Hepatocyte (in vitro differentiated cells): ENCODE results near the gene HOXC4. TPM values are rescaled to one million over a fixed set of nuclear protein-coding genes. Genes with fewer than 3 reads are reported as not detected.
"Not testable (repeated sequence)": the region's sequence is repeated elsewhere in the genome, so short reads cannot be mapped to it uniquely, and the experiment has no call there.

Experiments
- DNase-seq: peaks from one replicate; pipeline ENCODE4 v3.0.0-alpha.2; 2016; ENCODE audit warnings: low spot score
- H2AFZ ChIP-seq: fragments of 200-600 bp; sonication (generic); 2 replicates; pipeline ENCODE4 v1.6.0; 2016; ENCODE audit warnings: antibody characterized with exemption, mild to moderate bottlenecking
- H3K27ac ChIP-seq: fragments of 200-600 bp; sonication (generic); 2 replicates; pipeline ENCODE4 v1.5.1; 2016; ENCODE audit warnings: mild to moderate bottlenecking
- H3K27me3 ChIP-seq: fragments of 200-600 bp; sonication (generic); 2 replicates; pipeline ENCODE4 v1.6.1; 2016
- H3K36me3 ChIP-seq: fragments of 200-600 bp; sonication (generic); replicated peaks from 2 replicates; pipeline ENCODE4 v1.5.1; 2016; ENCODE audit warnings: low read depth; ENCODE audit not compliant: insufficient read depth
- H3K4me1 ChIP-seq: fragments of 200-600 bp; sonication (generic); 2 replicates; pipeline ENCODE4 v1.5.1; 2016; ENCODE audit warnings: mild to moderate bottlenecking, moderate library complexity; ENCODE audit not compliant: insufficient read depth
- H3K4me2 ChIP-seq: fragments of 200-600 bp; sonication (generic); 2 replicates; pipeline ENCODE4 v1.6.0; 2016
- H3K4me3 ChIP-seq: fragments of 200-600 bp; sonication (generic); 2 replicates; pipeline ENCODE4 v1.5.1; 2016; ENCODE audit warnings: mild to moderate bottlenecking
- H3K79me2 ChIP-seq: fragments of 200-600 bp; sonication (generic); 2 replicates; pipeline ENCODE4 v1.6.0; 2017; ENCODE audit warnings: mild to moderate bottlenecking
- H3K9me2 ChIP-seq: fragments of 200-600 bp; sonication (generic); replicated peaks from 2 replicates; pipeline ENCODE4 v1.6.0; 2017; ENCODE audit warnings: mild to moderate bottlenecking; ENCODE audit not compliant: insufficient read depth
- H3K9me3 ChIP-seq: fragments of 200-600 bp; sonication (generic); 2 replicates; pipeline ENCODE4 v1.5.1; 2016; ENCODE audit warnings: low read depth, mild to moderate bottlenecking
- H4K20me1 ChIP-seq: fragments of 200-600 bp; sonication (generic); 2 replicates; pipeline ENCODE4 v1.6.0; 2016; ENCODE audit warnings: mild to moderate bottlenecking; ENCODE audit not compliant: insufficient read depth, poor library complexity, severe bottlenecking
- CTCF ChIP-seq: fragments of 200-600 bp; sonication (generic); IDR thresholded peaks from 2 replicates; pipeline ENCODE4 v1.5.1; 2016; ENCODE audit warnings: antibody characterized with exemption, mild to moderate bottlenecking; ENCODE audit not compliant: poor library complexity
- EZH2 ChIP-seq: fragments of 200-600 bp; sonication (generic); IDR thresholded peaks from 2 replicates; pipeline ENCODE4 v1.6.1; 2016; ENCODE audit warnings: antibody characterized with exemption, mild to moderate bottlenecking, borderline replicate concordance
- EZH2phosphoT487 ChIP-seq: fragments of 200-600 bp; sonication (generic); IDR thresholded peaks from one replicate; pipeline ENCODE4 v1.6.1; 2018; ENCODE audit warnings: antibody characterized with exemption, mild to moderate bottlenecking, low read depth, moderate library complexity; ENCODE audit not compliant: unreplicated experiment, severe bottlenecking
- WGBS: methylation state at CpG from one replicate; pipeline ENCODE4 v1.1.6; 2016; ENCODE audit warnings: low lambda C conversion rate; ENCODE audit errors: missing lambda C conversion rate; 5-methylcytosine and 5-hydroxymethylcytosine counted together
- polyA plus RNA-seq: library from polyadenylated mRNA; unstranded; fragments of >200 nt; fragmentation: Nextera tagmentation; extraction: Ambion mirVana; gene quantifications from 2 replicates; pipeline ENCODE4 v1.2.1, GENCODE V29; 2016
- total RNA-seq: library from RNA; depleted of rRNA; stranded (reverse); fragments of >200 nt; gene quantifications from 2 replicates; pipeline ENCODE4 v1.2.3, GENCODE V29; 2014

Gene HOXC4
- total and polyA plus RNA-seq, 2 experiments from 2014 or later, result 2.1 to 4.4 TPM

GRCh38 chr12:54040648-54041047 lies 13.0 kb upstream of the HOXC4 start:
- no peaks in the 10 kb centered on the region for H3K79me2 ChIP-seq
- WGBS, result 63% methylated on average over 3 of the region's 3 CpGs
- no peak overlapping the region for H3K4me2 ChIP-seq
- H3K9me3 ChIP-seq, result no peaks in the 10 kb centered on the region
- H3K27ac ChIP-seq, result no peak overlapping the region
- H3K9me2 ChIP-seq, result no peaks in the 10 kb centered on the region
- H4K20me1 ChIP-seq, result no peaks in the 10 kb centered on the region
- no peak for TF ChIP-seq EZH2
- TF ChIP-seq EZH2phosphoT487, result no peak
- no peak for TF ChIP-seq CTCF
- DNase-seq, result no peak
- peaks cover 81% of the 10 kb centered on the region for H3K27me3 ChIP-seq
- peaks cover 8% of the 10 kb centered on the region for H3K4me1 ChIP-seq
- H3K36me3 ChIP-seq, result no peaks in the 10 kb centered on the region
- H2AFZ ChIP-seq, result no peak overlapping the region
- no peak overlapping the region for H3K4me3 ChIP-seq

DNA sequence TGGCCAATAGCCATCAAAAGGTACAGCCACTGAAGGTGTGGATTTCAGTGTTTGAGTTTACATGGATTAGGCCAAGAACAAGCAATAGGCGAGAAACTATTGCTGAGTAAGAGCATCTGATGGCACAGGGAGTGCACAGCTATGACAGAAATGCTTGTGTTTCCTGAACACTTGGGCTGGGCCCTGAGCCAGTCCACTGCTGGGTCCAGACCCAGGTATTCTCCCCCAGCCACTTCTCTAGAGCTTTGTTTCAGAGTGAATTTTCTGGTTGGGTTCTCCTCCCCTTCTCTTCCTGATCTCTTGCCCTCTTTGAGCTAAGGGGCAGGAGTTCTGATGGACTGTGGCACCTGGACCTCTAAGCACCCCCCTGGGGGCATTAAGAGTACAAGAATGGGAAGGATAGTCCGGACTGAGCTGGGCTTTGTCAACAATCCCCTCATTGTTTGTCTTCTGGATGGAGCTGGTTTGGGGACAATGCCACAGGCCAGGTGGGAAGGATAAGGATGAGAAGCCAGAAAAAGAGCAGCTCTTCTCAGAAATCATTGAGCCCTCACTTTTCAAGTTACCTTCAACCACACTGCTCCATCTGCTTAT lies 12.4 kb upstream of the HOXC4 start:
- Histone ChIP-seq H3K4me2 (no peak overlapping the region), H3K4me3 (no peak overlapping the region), H3K9me2 (no peaks in the 10 kb centered on the region), H3K4me1 (peaks cover 8% of the 10 kb centered on the region), H3K9me3 (no peaks in the 10 kb centered on the region), H3K79me2 (no peaks in the 10 kb centered on the region), H3K27me3 (peaks cover 81% of the 10 kb centered on the region), H3K27ac (no peak overlapping the region), H2AFZ (no peak overlapping the region), H4K20me1 (no peaks in the 10 kb centered on the region), H3K36me3 (no peaks in the 10 kb centered on the region)
- DNase-seq, result no peak
- no peak for TF ChIP-seq CTCF
- no peak for TF ChIP-seq EZH2phosphoT487
- no peak for TF ChIP-seq EZH2
- WGBS, result 63% methylated on average over 2 of the region's 2 CpGs

DNA sequence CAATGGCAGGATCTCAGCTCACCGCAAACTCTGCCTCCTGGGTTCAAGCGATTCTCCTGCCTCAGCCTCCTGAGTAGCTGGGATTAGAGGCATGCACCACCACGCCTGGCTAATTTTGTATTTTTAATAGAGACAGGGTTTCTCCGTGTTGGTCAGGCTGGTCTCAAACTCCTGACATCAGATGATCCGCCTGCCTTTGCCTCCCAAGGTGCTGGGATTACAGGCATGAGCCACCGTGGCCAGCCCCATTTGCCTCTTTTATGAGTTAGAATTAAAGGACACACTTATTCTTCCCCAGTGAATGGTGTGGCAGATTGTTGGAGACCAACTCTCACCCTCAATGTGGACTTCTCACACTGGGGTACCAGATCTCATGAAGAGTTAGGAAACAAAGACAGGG lies 11.6 kb upstream of the HOXC4 start:
- not testable (repeated sequence) for H4K20me1 ChIP-seq

GRCh38 chr12:54042970-54043853 lies 10.4 kb upstream of the HOXC4 start:
- no peaks in the 10 kb centered on the region for H4K20me1 ChIP-seq
- H3K4me3 ChIP-seq, result no peak overlapping the region
- no peak overlapping the region for H3K27ac ChIP-seq
- 37% methylated on average over 6 of the region's 6 CpGs for WGBS
- no peaks in the 10 kb centered on the region for H3K36me3 ChIP-seq
- TF ChIP-seq EZH2 (no peak), CTCF (no peak), EZH2phosphoT487 (no peak)
- H3K79me2 ChIP-seq, result no peaks in the 10 kb centered on the region
- no peak overlapping the region for H3K4me2 ChIP-seq
- no peaks in the 10 kb centered on the region for H3K9me3 ChIP-seq
- no peaks in the 10 kb centered on the region for H3K9me2 ChIP-seq
- peaks cover 13% of the 10 kb centered on the region for H3K4me1 ChIP-seq
- peaks cover 90% of the 10 kb centered on the region for H3K27me3 ChIP-seq
- DNase-seq, result no peak
- H2AFZ ChIP-seq, result no peak overlapping the region

More for the DNA sequence above, 11.6 kb upstream of the HOXC4 start:
- H2AFZ ChIP-seq, H3K9me3 ChIP-seq, H3K9me2 ChIP-seq, H3K27ac ChIP-seq, H3K36me3 ChIP-seq, H3K4me2 ChIP-seq, H3K4me3 ChIP-seq, DNase-seq, H3K79me2 ChIP-seq: not testable (repeated sequence)
- WGBS, result 62% methylated on average over 5 of the region's 6 CpGs
- Histone ChIP-seq H3K27me3 (peaks cover 82% of the 10 kb centered on the region), H3K4me1 (peaks cover 11% of the 10 kb centered on the region)
